Left lung (tissue), 10 donors: ENCODE measurements around the gene PPP2R2C. TPM values are rescaled to one million over a fixed set of nuclear protein-coding genes. Genes with fewer than 3 reads are reported as not detected.

Source experiments
- ATAC-seq: fragments of 200-7000 bp; cut with Tn5 transposase; one replicate; pipeline ENCODE4 v1.9.1; 2020; ENCODE audit warnings: moderate library complexity
- DNase-seq, 4 donors: peaks; one replicate each; pipeline ENCODE4 v3.0.0-alpha.2; 2013 to 2020
- H3K27ac ChIP-seq, 2 donors: fragments of 200-600 bp; sonication (generic) in 1 of 2; one replicate each; pipeline versions ENCODE4 v1.5.0 to v1.8.0; 2020 to 2021
- H3K27me3 ChIP-seq, 2 donors: fragments of 200-600 bp; sonication (generic) in 1 of 2; one replicate each; pipeline versions ENCODE4 v1.5.0 to v1.8.0; 2020 to 2021
- H3K36me3 ChIP-seq, 2 donors: fragments of 200-600 bp; sonication (generic) in 1 of 2; one replicate each; pipeline versions ENCODE4 v1.5.0 to v1.8.0; 2020 to 2021
- H3K4me1 ChIP-seq, 2 donors: fragments of 200-600 bp; one replicate each; pipeline ENCODE4 v1.8.0; 2021
- H3K4me3 ChIP-seq, 2 donors: fragments of 200-600 bp; sonication (generic) in 1 of 2; one replicate each; pipeline versions ENCODE4 v1.5.0 to v1.8.0; 2020 to 2021; ENCODE audit warnings: mild to moderate bottlenecking in 1 of 2
- H3K9me3 ChIP-seq, 2 donors: fragments of 200-600 bp; sonication (generic) in 1 of 2; one replicate each; pipeline versions ENCODE4 v1.5.0 to v1.8.0; 2020 to 2021
- intact Hi-C, 2 donors: fragments of 100-400 bp; cut with DNase I; formaldehyde crosslinking; loops; one replicate each; pipeline versions ENCODE4 v1.11.2 to v1.14.2; 2022
- polyA plus RNA-seq, 6 donors: library from polyadenylated mRNA; unstranded; fragments of 120-200 nt; gene quantifications; one replicate each; pipeline ENCODE4 v1.2.1, GENCODE V29; 2013; ENCODE audit not compliant: insufficient read length in 6 of 6
- total RNA-seq, 2 donors: library from RNA; stranded (reverse); fragmentation: NEBNext Ultra II Directional; extraction: Animal tissue kit (Norgen Biotek cat#: 25700); gene quantifications; one replicate each; pipeline ENCODE4 v1.2.1, GENCODE V29; 2021
- TF ChIP-seq, protein P1 (sequence below), 2 donors: fragments of 200-600 bp; sonication (generic) in 1 of 2; IDR thresholded peaks; one replicate each; pipeline versions ENCODE4 v1.5.0 to v1.8.0; 2021; ENCODE audit warnings: antibody characterized with exemption in 2 of 2
- donor health status: DM: no; HTN: yes; CAD: no.
- donor health status: DM: no; HTN: no; CAD: no.

Gene PPP2R2C
- total and polyA plus RNA-seq, 8 donors = 0.29 to 0.50 (median 0.43) TPM; not detected in 1

DNA sequence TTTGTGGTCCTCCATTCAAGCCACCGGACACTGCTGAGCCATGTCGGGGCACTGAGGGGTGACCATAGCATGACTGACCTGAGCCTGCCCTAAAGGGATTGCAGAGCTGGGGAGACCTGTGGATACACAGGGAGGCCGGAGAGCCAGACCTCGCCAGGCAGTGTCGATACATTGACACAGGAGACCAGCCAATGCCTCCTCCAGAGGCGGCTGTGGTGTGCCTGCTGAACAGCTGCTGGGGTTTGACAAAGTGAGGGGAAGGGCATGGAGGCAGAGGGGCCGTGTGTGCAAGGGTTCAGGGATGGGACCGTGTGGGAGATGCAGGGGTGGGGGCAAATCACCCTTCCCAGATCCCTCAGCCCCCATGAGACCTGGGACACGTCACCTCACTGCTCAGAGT, 48.0 kb downstream of the PPP2R2C start:
- no peaks in the 10 kb centered on the region for H3K9me3 ChIP-seq
- no peak overlapping the region for H3K4me3 ChIP-seq
- no peak for ATAC-seq
- no peaks in the 10 kb centered on the region for H3K4me1 ChIP-seq
- peaks cover 0 to 26% of the 10 kb centered on the region in 2 donors for H3K27me3 ChIP-seq
- DNase-seq = peak in 1 of 4 donors; percentile 70
- TF ChIP-seq, protein P1, sequence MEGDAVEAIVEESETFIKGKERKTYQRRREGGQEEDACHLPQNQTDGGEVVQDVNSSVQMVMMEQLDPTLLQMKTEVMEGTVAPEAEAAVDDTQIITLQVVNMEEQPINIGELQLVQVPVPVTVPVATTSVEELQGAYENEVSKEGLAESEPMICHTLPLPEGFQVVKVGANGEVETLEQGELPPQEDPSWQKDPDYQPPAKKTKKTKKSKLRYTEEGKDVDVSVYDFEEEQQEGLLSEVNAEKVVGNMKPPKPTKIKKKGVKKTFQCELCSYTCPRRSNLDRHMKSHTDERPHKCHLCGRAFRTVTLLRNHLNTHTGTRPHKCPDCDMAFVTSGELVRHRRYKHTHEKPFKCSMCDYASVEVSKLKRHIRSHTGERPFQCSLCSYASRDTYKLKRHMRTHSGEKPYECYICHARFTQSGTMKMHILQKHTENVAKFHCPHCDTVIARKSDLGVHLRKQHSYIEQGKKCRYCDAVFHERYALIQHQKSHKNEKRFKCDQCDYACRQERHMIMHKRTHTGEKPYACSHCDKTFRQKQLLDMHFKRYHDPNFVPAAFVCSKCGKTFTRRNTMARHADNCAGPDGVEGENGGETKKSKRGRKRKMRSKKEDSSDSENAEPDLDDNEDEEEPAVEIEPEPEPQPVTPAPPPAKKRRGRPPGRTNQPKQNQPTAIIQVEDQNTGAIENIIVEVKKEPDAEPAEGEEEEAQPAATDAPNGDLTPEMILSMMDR (IDR thresholded peaks at IDR 0.05) = no peak
- intact Hi-C loops = no loop called here
- no peak overlapping the region for H3K27ac ChIP-seq
- H3K36me3 ChIP-seq = no peaks in the 10 kb centered on the region

DNA sequence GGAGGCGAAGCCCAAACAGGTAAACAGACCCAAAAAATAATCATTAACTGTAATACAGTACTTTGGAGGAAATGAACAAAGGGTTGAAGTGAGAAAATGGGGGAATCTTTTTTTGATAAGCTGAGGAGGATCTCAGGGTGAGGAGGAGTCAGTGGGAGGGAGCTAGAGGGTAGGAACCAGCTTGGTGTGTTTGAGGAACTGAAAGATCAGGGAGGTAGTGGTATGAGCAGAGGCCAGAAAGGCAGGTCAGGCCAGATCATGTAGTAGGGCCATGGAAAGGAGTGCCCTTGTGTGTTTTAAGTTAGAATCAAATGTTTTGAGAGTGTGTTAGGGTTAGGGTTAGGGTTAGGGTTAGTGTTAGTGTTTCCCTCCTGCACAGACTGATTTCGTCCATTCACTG, 48.8 kb downstream of the PPP2R2C start:
- no peak overlapping the region for H3K27ac ChIP-seq
- H3K27me3 ChIP-seq = peaks cover 0 to 26% of the 10 kb centered on the region in 2 donors
- no peaks in the 10 kb centered on the region for H3K9me3 ChIP-seq
- H3K36me3 ChIP-seq = no peaks in the 10 kb centered on the region
- ATAC-seq (no peak), DNase-seq (no peak)
- no peaks in the 10 kb centered on the region for H3K4me1 ChIP-seq
- TF ChIP-seq, protein P1 (IDR thresholded peaks at IDR 0.05) = no peak
- intact Hi-C loops = no loop called here
- no peak overlapping the region for H3K4me3 ChIP-seq

DNA sequence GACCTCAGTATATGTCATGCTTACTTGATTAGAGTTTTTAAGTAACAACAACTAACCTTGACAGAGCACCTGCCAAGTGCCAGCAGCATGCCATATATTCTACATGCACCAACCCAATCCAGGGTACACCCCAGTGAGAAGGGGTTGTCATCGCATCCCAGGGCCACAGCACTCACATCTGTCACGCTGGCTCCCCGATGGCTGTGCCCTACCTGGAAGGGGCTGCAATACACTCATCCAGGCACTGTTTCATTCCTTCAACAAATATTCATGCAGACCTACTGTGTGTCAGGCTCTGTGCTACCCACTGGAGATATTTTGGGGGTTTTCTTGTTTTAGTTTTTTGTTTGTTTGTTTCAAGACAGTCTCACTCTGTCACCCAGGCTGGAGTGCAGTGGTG, 49.5 kb downstream of the PPP2R2C start:
- H3K27me3 ChIP-seq = peaks cover 0 to 29% of the 10 kb centered on the region in 2 donors
- no peaks in the 10 kb centered on the region for H3K4me1 ChIP-seq
- H3K9me3 ChIP-seq = no peaks in the 10 kb centered on the region
- H3K27ac ChIP-seq = no peak overlapping the region
- H3K4me3 ChIP-seq = no peak overlapping the region
- H3K36me3 ChIP-seq = no peaks in the 10 kb centered on the region
- DNase-seq = no peak
- intact Hi-C loops = no loop called here
- no peak for ATAC-seq
- TF ChIP-seq, protein P1 (IDR thresholded peaks at IDR 0.05) = no peak

DNA sequence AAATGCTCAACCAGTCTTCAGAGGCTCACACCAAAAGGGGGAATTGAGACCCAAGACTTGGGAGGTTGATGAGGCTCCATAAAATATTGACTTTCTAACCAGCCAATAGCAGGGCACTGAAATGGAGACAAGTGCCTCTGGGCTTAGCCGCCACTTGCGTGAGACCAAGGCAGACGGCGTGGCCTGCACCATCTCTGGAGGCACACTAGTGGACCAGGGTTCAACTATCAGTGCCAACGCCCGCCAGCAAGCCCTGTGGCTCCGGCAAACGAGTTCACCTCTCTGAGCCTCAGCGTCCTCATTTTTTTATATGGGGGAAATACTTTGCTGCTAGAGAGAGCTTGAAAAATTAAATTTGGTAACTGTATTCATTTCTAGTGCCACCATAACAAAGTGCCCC, 50.3 kb downstream of the PPP2R2C start:
- H3K9me3 ChIP-seq = no peaks in the 10 kb centered on the region
- DNase-seq (peak in 1 of 4 donors; percentile 70), ATAC-seq (no peak)
- H3K4me1 ChIP-seq = no peaks in the 10 kb centered on the region
- no peaks in the 10 kb centered on the region for H3K36me3 ChIP-seq
- H3K27me3 ChIP-seq = peaks cover 0 to 31% of the 10 kb centered on the region in 2 donors
- TF ChIP-seq, protein P1 (IDR thresholded peaks at IDR 0.05) = no peak
- H3K4me3 ChIP-seq = no peak overlapping the region
- intact Hi-C loops = no loop called here
- no peak overlapping the region for H3K27ac ChIP-seq

DNA sequence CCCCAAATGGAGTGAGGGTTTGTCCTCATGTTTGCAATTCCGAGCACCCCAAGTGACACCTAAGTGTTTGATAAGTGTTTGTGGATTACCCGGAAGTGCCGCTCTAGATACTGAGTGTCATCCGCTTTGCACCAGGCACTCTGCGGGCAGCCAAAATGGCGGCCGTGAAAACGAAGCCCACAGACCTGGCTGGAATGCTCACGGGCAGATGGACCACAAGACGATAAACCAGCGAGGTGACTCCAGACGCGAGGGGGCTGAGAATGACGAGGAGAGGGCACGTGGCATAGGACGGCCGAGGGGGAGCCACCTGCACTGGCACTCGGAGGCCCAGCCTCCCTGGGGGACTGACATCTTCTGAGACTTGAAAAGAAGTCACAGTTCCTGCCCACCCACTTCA, 51.0 kb downstream of the PPP2R2C start:
- TF ChIP-seq, protein P1 (IDR thresholded peaks at IDR 0.05) = no peak
- ATAC-seq (no peak), DNase-seq (no peak)
- intact Hi-C loops = no loop called here
- no peaks in the 10 kb centered on the region for H3K4me1 ChIP-seq
- no peaks in the 10 kb centered on the region for H3K9me3 ChIP-seq
- no peaks in the 10 kb centered on the region for H3K36me3 ChIP-seq
- H3K27ac ChIP-seq = no peak overlapping the region
- H3K4me3 ChIP-seq = no peak overlapping the region
- H3K27me3 ChIP-seq = peaks cover 0 to 33% of the 10 kb centered on the region in 2 donors
